HG03196 (cell line): ENCODE measurements around the gene TOGARAM1.
"Not testable (repeated sequence)": the region's sequence is repeated elsewhere in the genome, so short reads cannot be mapped to it uniquely, and the experiment has no call there.

ENCODE experiments used
- ATAC-seq: cut with Tn5 transposase; IDR thresholded peaks from one replicate; pipeline ENCODE4 v1.9.1; 2021; ENCODE audit not compliant: unreplicated experiment

TOGARAM1 gene

GRCh38 chr14:45038256-45038655 lies 76.3 kb downstream of the TOGARAM1 start:
- ATAC-seq: no peak

- no peak for ATAC-seq
These were observed 76.9 kb downstream of the TOGARAM1 start for GRCh38 chr14:45038865-45039264.

GRCh38 chr14:45039390-45039789 lies 77.4 kb downstream of the TOGARAM1 start:
- ATAC-seq: no peak

GRCh38 chr14:45041641-45042040 lies 79.7 kb downstream of the TOGARAM1 start:
- no peak for ATAC-seq

- no peak for ATAC-seq
These were observed 82.6 kb downstream of the TOGARAM1 start for GRCh38 chr14:45044638-45045037.

GRCh38 chr14:45048385-45048784 lies 86.4 kb downstream of the TOGARAM1 start:
- no peak for ATAC-seq

GRCh38 chr14:45051180-45051579 lies 89.2 kb downstream of the TOGARAM1 start:
- no peak for ATAC-seq

- no peak for ATAC-seq
These were observed 89.9 kb downstream of the TOGARAM1 start for GRCh38 chr14:45051896-45052295.

- ATAC-seq: no peak
These were observed 95.4 kb downstream of the TOGARAM1 start for GRCh38 chr14:45057349-45057748.

- ATAC-seq: no peak
These were observed 95.9 kb downstream of the TOGARAM1 start for GRCh38 chr14:45057881-45058364.

- ATAC-seq: no peak
These were observed 98.6 kb downstream of the TOGARAM1 start for GRCh38 chr14:45060551-45060950.

GRCh38 chr14:45065540-45065939 lies 103.5 kb downstream of the TOGARAM1 start:
- ATAC-seq: no peak

- no peak for ATAC-seq
These were observed 104.0 kb downstream of the TOGARAM1 start for GRCh38 chr14:45065956-45066355.

- no peak for ATAC-seq
These were observed 104.7 kb downstream of the TOGARAM1 start for GRCh38 chr14:45066667-45067066.

- no peak for ATAC-seq
These were observed 106.4 kb downstream of the TOGARAM1 start for GRCh38 chr14:45068396-45068795.

- no peak for ATAC-seq
These were observed 108.2 kb downstream of the TOGARAM1 start for GRCh38 chr14:45070215-45070614.

GRCh38 chr14:45072126-45072525 lies 110.1 kb downstream of the TOGARAM1 start:
- ATAC-seq: no peak

- ATAC-seq: no peak
These were observed 111.4 kb downstream of the TOGARAM1 start for GRCh38 chr14:45073231-45073879.

- no peak for ATAC-seq
These were observed 116.3 kb downstream of the TOGARAM1 start for GRCh38 chr14:45078323-45078722.

GRCh38 chr14:45080416-45080968 lies 118.5 kb downstream of the TOGARAM1 start:
- ATAC-seq: not testable (repeated sequence)

GRCh38 chr14:45081096-45081495 lies 119.1 kb downstream of the TOGARAM1 start:
- ATAC-seq: not testable (repeated sequence)

GRCh38 chr14:45082420-45082819 lies 120.4 kb downstream of the TOGARAM1 start:
- ATAC-seq: no peak

GRCh38 chr14:45083617-45083975 lies 121.6 kb downstream of the TOGARAM1 start:
- no peak for ATAC-seq
